Omental fat pad (tissue), 4 donors: Measurements from ENCODE around the gene KLHL26. TPM values are rescaled to one million over a fixed set of nuclear protein-coding genes. Genes with fewer than 3 reads are reported as not detected.

Experiments used
- ATAC-seq: fragments of 150-250 bp; one replicate; pipeline ENCODE4 v1.9.1; 2016; ENCODE audit warnings: mild to moderate bottlenecking, moderate library complexity; ENCODE audit not compliant: low FRiP score
- DNase-seq: peaks from one replicate; pipeline ENCODE4 v3.0.0-alpha.2; 2019; ENCODE audit warnings: low spot score
- CTCF ChIP-seq, 3 donors: fragments of 450-650 bp; IDR thresholded peaks; one replicate each; pipeline ENCODE4 v1.5.1; 2016 to 2017; ENCODE audit warnings: antibody characterized with exemption in 3 of 3, mild to moderate bottlenecking in 3 of 3, moderate library complexity in 2 of 3
- total RNA-seq, 4 donors: library from RNA; depleted of rRNA; stranded (reverse); fragments of >200 nt; gene quantifications; one replicate each; pipeline ENCODE4 v1.1.0, GENCODE V29; 2016

Gene KLHL26
- total RNA-seq, 4 donors from 2014 or later = 6.3 to 17.8 (median 11.6) TPM

DNA sequence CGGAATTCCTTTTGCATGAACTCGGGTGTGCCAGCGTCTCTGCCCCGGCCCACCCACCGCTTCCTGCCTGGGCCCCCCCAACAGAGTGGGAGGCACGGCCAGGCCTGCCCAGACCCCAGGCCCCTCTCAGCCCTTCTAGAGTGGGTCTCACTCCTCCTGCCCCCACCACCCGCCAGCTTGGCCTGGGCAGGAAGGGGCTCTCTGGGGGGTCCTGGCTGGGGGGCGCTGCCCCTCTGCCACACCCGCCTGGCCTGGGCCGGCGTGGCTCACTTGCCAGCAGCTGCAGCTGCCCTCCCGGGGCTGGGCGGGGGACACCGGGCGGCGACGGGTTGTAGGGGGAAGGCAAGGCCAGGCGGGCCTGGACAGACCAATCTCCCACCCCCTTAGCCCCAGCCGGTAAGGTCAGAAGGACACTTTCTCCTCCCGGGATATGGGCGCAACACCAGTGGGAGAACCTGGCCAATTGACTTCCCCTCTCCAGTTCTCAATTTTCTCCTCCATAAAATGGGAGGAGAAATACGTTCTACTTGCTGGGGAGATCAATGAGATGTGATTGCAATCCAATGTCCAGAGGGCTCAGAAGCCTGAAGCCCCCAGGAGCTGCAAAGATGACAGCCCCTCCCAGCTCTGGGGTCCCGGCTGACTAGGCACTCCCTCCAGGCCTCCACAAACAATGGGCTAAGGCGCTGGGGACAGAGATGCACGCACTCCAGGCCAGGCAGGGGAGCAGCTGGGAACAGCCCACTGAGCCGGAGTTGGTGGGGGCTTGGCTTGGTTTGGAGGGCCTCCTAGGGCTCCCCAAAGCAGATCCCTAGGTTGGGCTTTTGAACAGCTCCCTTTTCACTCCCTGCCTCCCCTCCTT, 32.6 kb upstream of the KLHL26 start:
- TF ChIP-seq CTCF (IDR thresholded peaks at IDR 0.05) = no peak
- DNase-seq (no peak), ATAC-seq (no peak)

DNA sequence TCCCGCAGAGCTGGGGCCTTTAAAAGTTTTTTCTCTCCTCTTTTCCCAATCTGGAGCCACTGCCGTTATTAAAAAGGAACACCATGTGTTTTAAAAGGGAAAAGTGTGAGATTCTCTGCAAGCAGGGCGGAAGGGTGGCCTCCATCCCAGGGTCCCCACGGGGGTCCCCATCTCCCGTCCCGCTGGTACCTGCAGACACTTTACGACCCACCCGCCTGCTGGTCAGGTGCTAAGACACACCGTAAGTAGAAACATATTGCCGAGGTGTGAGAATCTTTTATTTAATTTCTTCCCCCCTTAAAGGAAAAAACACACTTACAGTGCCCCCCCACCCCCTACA, 32.0 kb upstream of the KLHL26 start:
- no peak for DNase-seq
- no peak for ATAC-seq
- no peak for TF ChIP-seq CTCF (IDR thresholded peaks at IDR 0.05)

GRCh38 chr19:18605196-18605545, 31.7 kb upstream of the KLHL26 start:
- TF ChIP-seq CTCF (IDR thresholded peaks at IDR 0.05) = no peak
- no peak for DNase-seq
- ATAC-seq = no peak

- ATAC-seq = no peak
- no peak for TF ChIP-seq CTCF (IDR thresholded peaks at IDR 0.05)
These were observed 31.1 kb upstream of the KLHL26 start for GRCh38 chr19:18605546-18606280.

GRCh38 chr19:18606281-18607225, 30.3 kb upstream of the KLHL26 start, which contains the start of gene CRLF1:
TSS of gene CRLF1 (minus strand) at chr19:18606799. CDS start at chr19:18606656, 143 bp downstream.
- DNase-seq (no peak), ATAC-seq (peak; percentile 20)
- no peak for TF ChIP-seq CTCF (IDR thresholded peaks at IDR 0.05)

More at GRCh38 chr19:18605546-18606280, 31.1 kb upstream of the KLHL26 start:
- no peak for DNase-seq

GRCh38 chr19:18607226-18608101, 29.4 kb upstream of the KLHL26 start:
- ATAC-seq (no peak), DNase-seq (no peak)
- no peak for TF ChIP-seq CTCF (IDR thresholded peaks at IDR 0.05)
